ENCODE data around the gene SRGAP1.

- TF ChIP-seq CTCF (CRISPR knock-in tag; IDR thresholded peaks at IDR 0.05), result no peak
- TF ChIP-seq TAF1 (CRISPR knock-in tag; IDR thresholded peaks at IDR 0.05), result no peak
- TF ChIP-seq POLR2A (IDR thresholded peaks at IDR 0.05; ENCODE audit: insufficient read depth in 1 of 2, low read depth in 2 of 2, low read length in 2 of 2), result no peak
- no peak for TF ChIP-seq ZNF503 (CRISPR knock-in tag; IDR thresholded peaks at IDR 0.05)
- TF ChIP-seq TFDP1 (CRISPR knock-in tag; IDR thresholded peaks at IDR 0.05; ENCODE audit: borderline replicate concordance), result no peak
- no peak for TF ChIP-seq ZNF20 (CRISPR knock-in tag; IDR thresholded peaks at IDR 0.05)
- TF ChIP-seq FOXP4 (CRISPR knock-in tag; IDR thresholded peaks at IDR 0.05), result no peak
- no peak for TF ChIP-seq SMYD3 (CRISPR knock-in tag; IDR thresholded peaks at IDR 0.05)
- TF ChIP-seq, protein P1, sequence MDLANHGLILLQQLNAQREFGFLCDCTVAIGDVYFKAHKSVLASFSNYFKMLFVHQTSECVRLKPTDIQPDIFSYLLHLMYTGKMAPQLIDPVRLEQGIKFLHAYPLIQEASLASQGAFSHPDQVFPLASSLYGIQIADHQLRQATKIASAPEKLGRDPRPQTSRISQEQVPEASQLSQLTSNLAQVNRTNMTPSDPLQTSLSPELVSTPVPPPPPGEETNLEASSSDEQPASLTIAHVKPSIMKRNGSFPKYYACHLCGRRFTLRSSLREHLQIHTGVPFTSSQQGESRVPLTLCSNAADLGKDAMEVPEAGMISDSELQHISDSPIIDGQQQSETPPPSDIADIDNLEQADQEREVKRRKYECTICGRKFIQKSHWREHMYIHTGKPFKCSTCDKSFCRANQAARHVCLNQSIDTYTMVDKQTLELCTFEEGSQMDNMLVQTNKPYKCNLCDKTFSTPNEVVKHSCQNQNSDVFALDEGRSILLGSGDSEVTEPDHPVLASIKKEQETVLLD (CRISPR knock-in tag; IDR thresholded peaks at IDR 0.05; ENCODE audit: low read depth), result no peak
- TF ChIP-seq, protein P2, sequence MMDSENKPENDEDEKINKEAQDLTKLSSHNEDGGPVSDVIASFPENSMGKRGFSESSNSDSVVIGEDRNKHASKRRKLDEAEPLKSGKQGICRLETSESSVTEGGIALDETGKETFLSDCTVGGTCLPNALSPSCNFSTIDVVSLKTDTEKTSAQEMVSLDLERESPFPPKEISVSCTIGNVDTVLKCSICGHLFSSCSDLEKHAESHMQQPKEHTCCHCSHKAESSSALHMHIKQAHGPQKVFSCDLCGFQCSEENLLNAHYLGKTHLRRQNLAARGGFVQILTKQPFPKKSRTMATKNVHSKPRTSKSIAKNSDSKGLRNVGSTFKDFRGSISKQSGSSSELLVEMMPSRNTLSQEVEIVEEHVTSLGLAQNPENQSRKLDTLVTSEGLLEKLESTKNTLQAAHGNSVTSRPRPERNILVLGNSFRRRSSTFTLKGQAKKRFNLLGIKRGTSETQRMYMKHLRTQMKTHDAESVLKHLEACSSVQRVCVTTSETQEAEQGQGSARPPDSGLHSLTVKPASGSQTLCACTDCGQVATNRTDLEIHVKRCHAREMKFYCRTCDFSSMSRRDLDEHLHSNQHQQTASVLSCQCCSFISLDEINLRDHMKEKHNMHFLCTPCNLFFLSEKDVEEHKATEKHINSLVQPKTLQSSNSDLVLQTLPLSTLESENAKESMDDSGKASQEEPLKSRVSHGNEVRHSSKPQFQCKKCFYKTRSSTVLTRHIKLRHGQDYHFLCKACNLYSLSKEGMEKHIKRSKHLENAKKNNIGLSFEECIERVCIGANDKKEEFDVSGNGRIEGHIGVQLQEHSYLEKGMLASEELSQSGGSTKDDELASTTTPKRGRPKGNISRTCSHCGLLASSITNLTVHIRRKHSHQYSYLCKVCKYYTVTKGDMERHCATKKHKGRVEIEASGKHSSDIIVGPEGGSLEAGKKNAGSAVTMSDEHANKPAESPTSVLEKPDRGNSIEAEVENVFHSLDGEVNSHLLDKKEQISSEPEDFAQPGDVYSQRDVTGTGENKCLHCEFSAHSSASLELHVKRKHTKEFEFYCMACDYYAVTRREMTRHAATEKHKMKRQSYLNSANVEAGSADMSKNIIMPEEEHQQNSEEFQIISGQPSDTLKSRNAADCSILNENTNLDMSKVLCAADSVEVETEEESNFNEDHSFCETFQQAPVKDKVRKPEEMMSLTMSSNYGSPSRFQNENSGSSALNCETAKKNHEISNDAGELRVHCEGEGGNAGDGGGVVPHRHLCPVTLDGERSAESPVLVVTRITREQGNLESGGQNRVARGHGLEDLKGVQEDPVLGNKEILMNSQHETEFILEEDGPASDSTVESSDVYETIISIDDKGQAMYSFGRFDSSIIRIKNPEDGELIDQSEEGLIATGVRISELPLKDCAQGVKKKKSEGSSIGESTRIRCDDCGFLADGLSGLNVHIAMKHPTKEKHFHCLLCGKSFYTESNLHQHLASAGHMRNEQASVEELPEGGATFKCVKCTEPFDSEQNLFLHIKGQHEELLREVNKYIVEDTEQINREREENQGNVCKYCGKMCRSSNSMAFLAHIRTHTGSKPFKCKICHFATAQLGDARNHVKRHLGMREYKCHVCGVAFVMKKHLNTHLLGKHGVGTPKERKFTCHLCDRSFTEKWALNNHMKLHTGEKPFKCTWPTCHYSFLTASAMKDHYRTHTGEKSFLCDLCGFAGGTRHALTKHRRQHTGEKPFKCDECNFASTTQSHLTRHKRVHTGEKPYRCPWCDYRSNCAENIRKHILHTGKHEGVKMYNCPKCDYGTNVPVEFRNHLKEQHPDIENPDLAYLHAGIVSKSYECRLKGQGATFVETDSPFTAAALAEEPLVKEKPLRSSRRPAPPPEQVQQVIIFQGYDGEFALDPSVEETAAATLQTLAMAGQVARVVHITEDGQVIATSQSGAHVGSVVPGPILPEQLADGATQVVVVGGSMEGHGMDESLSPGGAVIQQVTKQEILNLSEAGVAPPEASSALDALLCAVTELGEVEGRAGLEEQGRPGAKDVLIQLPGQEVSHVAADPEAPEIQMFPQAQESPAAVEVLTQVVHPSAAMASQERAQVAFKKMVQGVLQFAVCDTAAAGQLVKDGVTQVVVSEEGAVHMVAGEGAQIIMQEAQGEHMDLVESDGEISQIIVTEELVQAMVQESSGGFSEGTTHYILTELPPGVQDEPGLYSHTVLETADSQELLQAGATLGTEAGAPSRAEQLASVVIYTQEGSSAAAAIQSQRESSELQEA (CRISPR knock-in tag; IDR thresholded peaks at IDR 0.05; ENCODE audit: not compliant biosample characterization), result no peak
- no peak for TF ChIP-seq ZNF446 (CRISPR knock-in tag; IDR thresholded peaks at IDR 0.05)
- TF ChIP-seq NFIC (IDR thresholded peaks at IDR 0.05; ENCODE audit: low read length), result no peak
These were observed 325.5 kb downstream of the SRGAP1 start for GRCh38 chr12:64170024-64170423.
